Caco-2 (cell line): ENCODE data around the gene AASDH. TPM values are rescaled to one million over a fixed set of nuclear protein-coding genes. Genes with fewer than 3 reads are reported as not detected.
A peak's percentile ranks its signal among the peaks of the same experiment; 100 is the strongest.

Experiments
- Bru-seq: library from RNA; stranded (reverse); fragments of 400-500 nt; gene quantifications from one replicate; lab custom pipeline; 2021; lab: Mats Ljungman, UMichigan
- BruChase-seq, 2 experiments: library from RNA; stranded (reverse); fragments of 400-500 nt; gene quantifications; one replicate each; lab custom pipeline; 2021; lab: Mats Ljungman, UMichigan
- BruUV-seq: library from RNA; stranded (reverse); fragments of 400-500 nt; replicated peaks from 2 replicates; lab custom pipeline; 2021; lab: Mats Ljungman, UMichigan
- CTCF ChIA-PET: fragments of 300-600 bp; sonication (Branson Sonifier 250); formaldehyde crosslinking; loops from one replicate; lab custom pipeline; 2022; ENCODE audit warnings: antibody characterized with exemption; lab: Charles Lee
- POLR2A ChIA-PET: fragments of 300-600 bp; sonication (Branson Sonifier 250); formaldehyde crosslinking; loops from one replicate; lab custom pipeline; 2022; ENCODE audit warnings: antibody characterized with exemption; lab: Charles Lee
- DNase-seq, 2 experiments: peaks; one replicate each; pipeline versions ENCODE4 v3.0.0 to v3.0.0-alpha.2; 2020 to 2022
- H3K27me3 ChIP-seq: replicated peaks from 2 replicates; pipeline ENCODE4 v1.6.0; 2011; ENCODE audit warnings: low read length; ENCODE audit not compliant: control insufficient read depth, insufficient read depth
- H3K36me3 ChIP-seq: 2 replicates; pipeline ENCODE4 v1.5.1; 2011; ENCODE audit warnings: low read length; ENCODE audit not compliant: control insufficient read depth, insufficient read depth
- H3K4me1 ChIP-seq: fragments of 250-450 bp; sonication (Bioruptor Pico); 2 replicates; pipeline ENCODE4 v1.5.1; 2020; ENCODE audit warnings: mild to moderate bottlenecking
- H3K4me3 ChIP-seq: 2 replicates; pipeline ENCODE4 v1.5.1; 2011; ENCODE audit warnings: low read depth, mild to moderate bottlenecking, control low read depth, low read length
- H3K9me3 ChIP-seq: fragments of 250-450 bp; sonication (Bioruptor Pico); 2 replicates; pipeline ENCODE4 v1.5.1; 2020; ENCODE audit warnings: mild to moderate bottlenecking, moderate library complexity
- H3K27ac Mint-ChIP-seq: one replicate; pipeline ENCODE4 v1.8.0; 2022; ENCODE audit warnings: mixed read lengths; ENCODE audit not compliant: unreplicated experiment
- H3K27me3 Mint-ChIP-seq: one replicate; pipeline ENCODE4 v1.8.0; 2022; ENCODE audit warnings: mixed read lengths; ENCODE audit not compliant: insufficient read depth, unreplicated experiment
- H3K36me3 Mint-ChIP-seq: one replicate; pipeline ENCODE4 v1.8.0; 2022; ENCODE audit warnings: mild to moderate bottlenecking, mixed read lengths; ENCODE audit not compliant: insufficient read depth, unreplicated experiment
- H3K4me1 Mint-ChIP-seq: one replicate; pipeline ENCODE4 v1.8.0; 2022; ENCODE audit warnings: low read depth, mixed read lengths; ENCODE audit not compliant: unreplicated experiment
- H3K4me3 Mint-ChIP-seq: one replicate; pipeline ENCODE4 v1.8.0; 2022; ENCODE audit warnings: mild to moderate bottlenecking, moderate library complexity, mixed read lengths; ENCODE audit not compliant: unreplicated experiment
- H3K9me3 Mint-ChIP-seq: one replicate; pipeline ENCODE4 v1.8.0; 2022; ENCODE audit warnings: mixed read lengths; ENCODE audit not compliant: unreplicated experiment
- intact Hi-C: fragments of 100-400 bp; cut with micrococcal nuclease; formaldehyde crosslinking; loops from one replicate; pipeline ENCODE4 v1.10.0; 2022; ENCODE audit not compliant: unreplicated experiment
- long read RNA-seq: library from polyadenylated mRNA; stranded (forward); transcript quantifications from one replicate; pipeline ENCODE4 v2.0.0, GENCODE V29; 2022
- total RNA-seq: library from RNA; stranded (reverse); gene quantifications from 2 replicates; pipeline ENCODE4 v1.2.3, GENCODE V29; 2022
- TF ChIP-seq, protein P1 (sequence below), 2 experiments: fragments of 200-600 bp in 1 of 2; IDR thresholded peaks; 1 replicate in 1 of 2; 2 replicates in 1 of 2; pipeline versions ENCODE4 v1.5.1 to v1.8.0; 2011 to 2022; ENCODE audit warnings: antibody characterized with exemption in 1 of 2, control low read depth in 1 of 2, inconsistent platforms in 1 of 2, low read depth in 1 of 2, low read length in 1 of 2, mild to moderate bottlenecking in 1 of 2, moderate library complexity in 1 of 2; ENCODE audit not compliant: insufficient read depth in 1 of 2, severe bottlenecking in 1 of 2, unreplicated experiment in 1 of 2

AASDH gene, protein sequence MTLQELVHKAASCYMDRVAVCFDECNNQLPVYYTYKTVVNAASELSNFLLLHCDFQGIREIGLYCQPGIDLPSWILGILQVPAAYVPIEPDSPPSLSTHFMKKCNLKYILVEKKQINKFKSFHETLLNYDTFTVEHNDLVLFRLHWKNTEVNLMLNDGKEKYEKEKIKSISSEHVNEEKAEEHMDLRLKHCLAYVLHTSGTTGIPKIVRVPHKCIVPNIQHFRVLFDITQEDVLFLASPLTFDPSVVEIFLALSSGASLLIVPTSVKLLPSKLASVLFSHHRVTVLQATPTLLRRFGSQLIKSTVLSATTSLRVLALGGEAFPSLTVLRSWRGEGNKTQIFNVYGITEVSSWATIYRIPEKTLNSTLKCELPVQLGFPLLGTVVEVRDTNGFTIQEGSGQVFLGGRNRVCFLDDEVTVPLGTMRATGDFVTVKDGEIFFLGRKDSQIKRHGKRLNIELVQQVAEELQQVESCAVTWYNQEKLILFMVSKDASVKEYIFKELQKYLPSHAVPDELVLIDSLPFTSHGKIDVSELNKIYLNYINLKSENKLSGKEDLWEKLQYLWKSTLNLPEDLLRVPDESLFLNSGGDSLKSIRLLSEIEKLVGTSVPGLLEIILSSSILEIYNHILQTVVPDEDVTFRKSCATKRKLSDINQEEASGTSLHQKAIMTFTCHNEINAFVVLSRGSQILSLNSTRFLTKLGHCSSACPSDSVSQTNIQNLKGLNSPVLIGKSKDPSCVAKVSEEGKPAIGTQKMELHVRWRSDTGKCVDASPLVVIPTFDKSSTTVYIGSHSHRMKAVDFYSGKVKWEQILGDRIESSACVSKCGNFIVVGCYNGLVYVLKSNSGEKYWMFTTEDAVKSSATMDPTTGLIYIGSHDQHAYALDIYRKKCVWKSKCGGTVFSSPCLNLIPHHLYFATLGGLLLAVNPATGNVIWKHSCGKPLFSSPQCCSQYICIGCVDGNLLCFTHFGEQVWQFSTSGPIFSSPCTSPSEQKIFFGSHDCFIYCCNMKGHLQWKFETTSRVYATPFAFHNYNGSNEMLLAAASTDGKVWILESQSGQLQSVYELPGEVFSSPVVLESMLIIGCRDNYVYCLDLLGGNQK
- total RNA-seq (12.8 and 13.7 TPM in 2 replicates), Bru-seq, nascent RNA (percentile 70 among the genes with signal in this experiment), BruChase-seq, experiment 1, labeled RNA remaining after a 2-hour chase (percentile 76 among the genes with signal in this experiment), BruChase-seq, experiment 2, labeled RNA remaining after a 6-hour chase (percentile 69 among the genes with signal in this experiment)
- long read RNA-seq, partial matches to known transcripts = 6 of 21 reads
- long read RNA-seq, other reads (novel, unspliced or antisense) = 12 of 21 reads

DNA sequence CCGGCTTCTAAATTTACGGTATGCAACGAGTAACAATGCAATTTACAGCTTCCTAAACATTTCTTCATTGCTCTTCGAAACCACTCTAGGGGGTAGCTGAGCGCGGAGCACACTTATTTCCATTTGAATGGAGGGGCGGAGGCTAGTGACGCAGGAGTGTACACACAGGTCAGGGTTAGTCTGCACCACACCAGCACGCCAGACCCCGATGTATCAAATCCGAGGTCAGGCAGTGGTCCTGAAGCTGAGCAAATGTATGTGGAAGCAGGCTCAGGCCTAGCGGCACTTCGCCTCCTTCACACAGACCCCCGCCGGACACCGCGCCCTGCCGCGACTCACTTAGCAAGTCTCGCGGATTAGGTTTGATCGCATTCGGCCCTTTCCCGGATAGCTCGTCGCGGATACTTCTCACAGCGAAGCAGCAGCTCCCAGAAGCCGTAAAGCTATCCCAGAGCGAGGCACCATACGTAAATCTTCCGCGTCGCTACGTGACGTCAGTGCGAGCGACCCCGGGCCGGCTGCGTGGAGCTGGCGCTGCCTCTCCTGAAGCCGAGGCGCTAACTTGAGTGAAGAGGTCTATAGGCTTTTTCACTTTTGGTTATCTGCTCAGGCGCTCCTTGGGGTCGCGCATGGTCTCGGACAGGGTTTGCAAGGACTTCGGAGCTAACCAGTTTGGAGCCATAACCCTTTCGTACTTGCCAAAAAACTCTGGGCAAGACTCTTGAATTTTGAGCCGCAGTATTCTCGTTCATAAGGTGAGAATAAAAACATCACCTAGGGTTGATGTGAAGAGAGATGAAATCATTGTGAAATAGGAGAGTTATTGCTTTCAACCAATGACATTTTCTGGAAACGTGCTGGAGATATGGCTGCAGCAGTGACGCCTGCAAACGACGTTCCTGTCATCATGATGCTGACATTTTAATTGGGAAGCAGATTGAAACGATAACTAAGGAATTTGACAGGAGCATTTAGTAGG, at the start of gene AASDH:
Gene AASDH, minus strand, starts transcription at position 469 of the 979 bp plus-strand sequence. CDS start 3,192 bp downstream, outside the sequence.
- H3K27ac Mint-ChIP-seq = peak within 1 kb of the TSS; percentile 99
- no peaks in the 10 kb centered on the region for H3K27me3 Mint-ChIP-seq
- peaks cover 47% of the 10 kb centered on the region for H3K36me3 Mint-ChIP-seq
- H3K9me3 Mint-ChIP-seq = no peaks in the 10 kb centered on the region
- peak; percentile 94 to 95 for DNase-seq
- Histone ChIP-seq H3K4me1 (no peaks in the 10 kb centered on the region; the same call in none of the 2 replicates), H3K4me3 (peak within 1 kb of the TSS; percentile 73), H3K27me3 (no peaks in the 10 kb centered on the region), H3K9me3 (no peaks in the 10 kb centered on the region), H3K36me3 (no peaks in the 10 kb centered on the region)
- peak within 1 kb of the TSS; percentile 94 for H3K4me3 Mint-ChIP-seq
- intact Hi-C loops = loop anchor here (1.0 to 2.0 kb wide), 2 partner anchors 49 to 439 kb away; partner anchors contain the start of genes CEP135 and PAICS
- ChIA-PET POLR2A (interaction anchor here (0.6 to 2.4 kb wide), 14 partner anchors 13 to 590 kb away, joined by 3 to 50 read pairs (median 4); partner anchors contain the start of genes CEP135, NOA1, PAICS and PPAT), CTCF (interaction anchor here (0.8 to 1.2 kb wide), 3 partner anchors 10 to 438 kb away, joined by 3 to 11 read pairs (median 3); partner anchors contain the start of genes CEP135, PAICS and PPAT)
- BruUV-seq = TSS peak; percentile 86
- peaks cover 30% of the 10 kb centered on the region for H3K4me1 Mint-ChIP-seq
- TF ChIP-seq, protein P1, sequence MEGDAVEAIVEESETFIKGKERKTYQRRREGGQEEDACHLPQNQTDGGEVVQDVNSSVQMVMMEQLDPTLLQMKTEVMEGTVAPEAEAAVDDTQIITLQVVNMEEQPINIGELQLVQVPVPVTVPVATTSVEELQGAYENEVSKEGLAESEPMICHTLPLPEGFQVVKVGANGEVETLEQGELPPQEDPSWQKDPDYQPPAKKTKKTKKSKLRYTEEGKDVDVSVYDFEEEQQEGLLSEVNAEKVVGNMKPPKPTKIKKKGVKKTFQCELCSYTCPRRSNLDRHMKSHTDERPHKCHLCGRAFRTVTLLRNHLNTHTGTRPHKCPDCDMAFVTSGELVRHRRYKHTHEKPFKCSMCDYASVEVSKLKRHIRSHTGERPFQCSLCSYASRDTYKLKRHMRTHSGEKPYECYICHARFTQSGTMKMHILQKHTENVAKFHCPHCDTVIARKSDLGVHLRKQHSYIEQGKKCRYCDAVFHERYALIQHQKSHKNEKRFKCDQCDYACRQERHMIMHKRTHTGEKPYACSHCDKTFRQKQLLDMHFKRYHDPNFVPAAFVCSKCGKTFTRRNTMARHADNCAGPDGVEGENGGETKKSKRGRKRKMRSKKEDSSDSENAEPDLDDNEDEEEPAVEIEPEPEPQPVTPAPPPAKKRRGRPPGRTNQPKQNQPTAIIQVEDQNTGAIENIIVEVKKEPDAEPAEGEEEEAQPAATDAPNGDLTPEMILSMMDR (IDR thresholded peaks at IDR 0.05; ENCODE audit: insufficient read depth in 1 of 2, low read depth in 1 of 2, low read length in 1 of 2, severe bottlenecking in 1 of 2, unreplicated experiment in 1 of 2) = no peak

DNA sequence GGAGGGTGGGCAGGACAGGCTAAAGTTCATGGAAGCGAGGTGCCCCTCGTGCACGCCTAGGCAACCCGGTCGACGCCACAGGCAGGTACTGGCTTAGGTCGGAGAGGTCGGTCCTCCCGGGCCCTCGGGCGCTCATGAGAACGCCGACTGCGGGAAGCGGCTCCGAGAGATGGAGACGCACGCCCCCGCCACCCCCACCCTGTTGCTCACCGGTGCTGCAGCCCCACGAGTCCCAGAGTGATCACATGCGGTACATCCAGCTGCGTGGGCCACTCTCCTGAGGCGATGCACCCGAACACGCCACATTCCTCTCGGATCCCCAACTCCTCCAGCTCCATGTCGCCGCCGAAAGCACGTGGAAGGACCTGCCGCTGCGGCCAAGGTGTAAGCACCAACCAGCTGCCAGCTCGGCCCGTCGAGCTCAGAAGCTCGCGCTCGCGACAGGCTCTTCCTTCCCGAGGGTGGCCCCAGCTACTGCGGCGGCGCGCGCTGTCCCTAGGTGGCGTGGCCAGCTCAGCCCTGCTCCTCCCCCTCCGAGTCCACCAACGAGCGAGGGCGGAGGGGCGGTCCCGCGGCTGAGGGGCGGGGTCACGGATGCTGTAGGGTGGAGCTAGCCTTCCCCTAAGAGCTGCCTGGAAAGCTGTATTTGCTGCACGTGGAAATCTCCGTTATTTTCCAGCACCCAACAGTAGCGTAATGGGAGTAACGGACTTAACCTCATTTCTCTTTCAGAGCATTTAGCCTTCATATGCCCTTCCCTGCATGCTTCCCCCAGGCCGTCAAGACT, 48.0 kb upstream of the AASDH start, which contains the start of gene PPAT:
Gene PPAT, minus strand, starts transcription at position 476 of the 787 bp plus-strand sequence. Its CDS starts 138 bp downstream, at position 338.
- H3K36me3 ChIP-seq = peaks cover 1% of the 10 kb centered on the region; the same call in 1 of the 2 replicates
- TF ChIP-seq, protein P1 (IDR thresholded peaks at IDR 0.05; ENCODE audit: insufficient read depth in 1 of 2, low read depth in 1 of 2, low read length in 1 of 2, severe bottlenecking in 1 of 2, unreplicated experiment in 1 of 2) = peak in 1 of 2 experiments; percentile 14
- BruUV-seq = no TSS peak

More for the DNA sequence above, 48.0 kb upstream of the AASDH start, which contains the start of gene PPAT:
- H3K27ac Mint-ChIP-seq = peak within 1 kb of the TSS; percentile 96
- H3K4me1 ChIP-seq = no peaks in the 10 kb centered on the region
- peak; percentile 98 for DNase-seq
- peak within 1 kb of the TSS; percentile 87 for H3K4me3 ChIP-seq
- peak within 1 kb of the TSS; percentile 98 for H3K4me3 Mint-ChIP-seq
- no peaks in the 10 kb centered on the region for H3K9me3 Mint-ChIP-seq
- no peaks in the 10 kb centered on the region for H3K9me3 ChIP-seq
- ChIA-PET POLR2A (interaction anchor here (0.6 to 4.1 kb wide), 11 partner anchors 9 to 697 kb away, joined by 3 to 50 read pairs (median 4); partner anchors contain the start of genes AASDH, NOA1 and POLR2B), CTCF (interaction anchor here (0.6 to 2.1 kb wide), 9 partner anchors 10 to 487 kb away, joined by 3 to 11 read pairs (median 4); partner anchors contain the start of genes AASDH and CEP135)
- H3K27me3 ChIP-seq = no peaks in the 10 kb centered on the region
- H3K36me3 Mint-ChIP-seq = peaks cover 49% of the 10 kb centered on the region
- intact Hi-C loops = loop anchor here (1.0 to 10.0 kb wide), 4 partner anchors 25 to 469 kb away; partner anchors contain the start of genes REST and SRP72
- peaks cover 11% of the 10 kb centered on the region for H3K4me1 Mint-ChIP-seq
- H3K27me3 Mint-ChIP-seq = no peaks in the 10 kb centered on the region
